Stimulated activated CD4-positive, alpha-beta T cell treated with anti-CD3 and anti-CD28 coated beads, Interleukin-4, amount 100 ng/mL, for 4 hours (primary cell): ENCODE data around the gene ROBO4.

ENCODE experiments used
- DNase-seq, 2 experiments: peaks; one replicate each; pipeline ENCODE4 v3.0.0-alpha.2; 2020

ROBO4 gene

GRCh38 chr11:124897674-124898262 is at the start of gene ROBO4:
Gene ROBO4, minus strand, starts transcription at chr11:124897865. Its CDS starts 70 bp downstream, at chr11:124897795.
- DNase-seq = no peak

DNA sequence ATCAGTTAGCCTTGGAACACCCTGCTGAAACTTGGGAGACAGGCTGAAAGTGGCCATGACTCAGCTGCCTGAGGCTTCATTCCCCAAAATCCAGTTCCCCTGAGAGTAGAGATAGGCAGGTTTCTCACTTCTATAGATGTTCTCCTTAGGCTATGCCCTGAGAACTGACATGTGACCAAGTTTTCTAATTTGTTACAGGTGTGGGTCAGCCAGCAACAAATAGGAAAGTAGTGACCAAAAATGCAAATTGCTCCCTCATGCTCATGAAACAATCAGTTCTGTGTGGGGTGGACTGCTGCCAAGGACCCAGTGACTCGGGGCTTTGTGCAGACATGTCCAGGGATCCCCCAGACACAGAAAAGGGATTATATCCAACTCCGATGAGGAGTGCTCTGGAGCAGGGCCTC is 49.1 kb upstream of the ROBO4 start:
- no peak for DNase-seq

- no peak for DNase-seq
Observed at GRCh38 chr11:124945826-124946225, 48.2 kb upstream of the ROBO4 start.

GRCh38 chr11:124944565-124944964 is 46.9 kb upstream of the ROBO4 start:
- no peak for DNase-seq

DNA sequence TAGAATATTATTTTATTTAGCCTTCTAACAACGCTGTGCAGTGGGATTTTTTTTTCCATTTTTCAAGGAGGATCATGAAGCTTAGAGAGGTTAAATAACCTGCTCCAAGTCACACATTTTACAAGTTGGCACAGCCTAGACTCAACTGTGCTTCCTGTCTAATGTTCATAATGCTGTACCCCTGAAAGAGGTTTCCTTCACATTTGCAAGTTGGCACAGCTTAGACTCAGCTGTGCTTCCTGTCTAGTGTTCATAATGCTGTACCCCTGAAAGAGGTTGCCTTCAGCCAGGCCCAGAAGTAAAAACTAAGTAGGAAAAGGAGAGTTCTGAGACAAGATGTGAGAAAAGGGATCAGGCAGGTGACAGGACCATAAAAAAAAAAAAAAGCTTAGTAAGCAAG is 46.1 kb upstream of the ROBO4 start:
- no peak for DNase-seq

GRCh38 chr11:124943254-124943616 is 45.6 kb upstream of the ROBO4 start:
- DNase-seq = no peak

GRCh38 chr11:124942466-124943253 is 45.0 kb upstream of the ROBO4 start:
- DNase-seq = no peak

- no peak for DNase-seq
Observed at GRCh38 chr11:124941703-124942102, 44.0 kb upstream of the ROBO4 start.

DNA sequence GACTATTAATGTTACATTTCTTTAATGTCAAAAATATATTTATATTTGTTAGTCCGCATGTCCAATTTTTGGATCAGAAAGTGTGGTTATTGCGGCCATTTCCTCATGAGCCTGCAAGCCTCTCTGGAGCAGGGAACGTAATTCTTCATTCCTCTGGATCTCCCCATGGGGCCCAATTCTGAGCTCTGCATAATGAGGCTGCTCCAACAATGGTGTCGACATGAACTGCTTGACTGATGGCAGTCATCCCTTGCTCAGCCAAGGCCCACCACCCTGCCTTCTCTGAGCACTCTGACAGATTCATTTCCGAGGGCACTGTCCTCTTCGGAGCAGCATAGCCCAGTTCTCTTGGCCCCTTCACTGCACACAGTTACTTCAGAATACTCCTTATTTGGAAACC is 41.3 kb upstream of the ROBO4 start:
- no peak for DNase-seq

GRCh38 chr11:124938206-124938765 is 40.6 kb upstream of the ROBO4 start:
- no peak for DNase-seq

GRCh38 chr11:124937336-124937935 is 39.8 kb upstream of the ROBO4 start:
- DNase-seq = no peak

GRCh38 chr11:124935548-124936514 is 38.2 kb upstream of the ROBO4 start, which contains the start of gene HEPACAM:
Gene HEPACAM, minus strand, starts transcription at chr11:124936047. Its CDS starts 41 bp downstream, at chr11:124936006.
- DNase-seq = no peak

GRCh38 chr11:124934862-124935547 is 37.3 kb upstream of the ROBO4 start:
- DNase-seq = no peak

GRCh38 chr11:124930799-124931198 is 33.1 kb upstream of the ROBO4 start:
- no peak for DNase-seq

GRCh38 chr11:124928942-124929665 is 31.4 kb upstream of the ROBO4 start:
- no peak for DNase-seq

- DNase-seq = no peak
Observed at GRCh38 chr11:124923296-124923695, 25.6 kb upstream of the ROBO4 start.

- no peak for DNase-seq
Observed at GRCh38 chr11:124922831-124923230, 25.2 kb upstream of the ROBO4 start.

DNA sequence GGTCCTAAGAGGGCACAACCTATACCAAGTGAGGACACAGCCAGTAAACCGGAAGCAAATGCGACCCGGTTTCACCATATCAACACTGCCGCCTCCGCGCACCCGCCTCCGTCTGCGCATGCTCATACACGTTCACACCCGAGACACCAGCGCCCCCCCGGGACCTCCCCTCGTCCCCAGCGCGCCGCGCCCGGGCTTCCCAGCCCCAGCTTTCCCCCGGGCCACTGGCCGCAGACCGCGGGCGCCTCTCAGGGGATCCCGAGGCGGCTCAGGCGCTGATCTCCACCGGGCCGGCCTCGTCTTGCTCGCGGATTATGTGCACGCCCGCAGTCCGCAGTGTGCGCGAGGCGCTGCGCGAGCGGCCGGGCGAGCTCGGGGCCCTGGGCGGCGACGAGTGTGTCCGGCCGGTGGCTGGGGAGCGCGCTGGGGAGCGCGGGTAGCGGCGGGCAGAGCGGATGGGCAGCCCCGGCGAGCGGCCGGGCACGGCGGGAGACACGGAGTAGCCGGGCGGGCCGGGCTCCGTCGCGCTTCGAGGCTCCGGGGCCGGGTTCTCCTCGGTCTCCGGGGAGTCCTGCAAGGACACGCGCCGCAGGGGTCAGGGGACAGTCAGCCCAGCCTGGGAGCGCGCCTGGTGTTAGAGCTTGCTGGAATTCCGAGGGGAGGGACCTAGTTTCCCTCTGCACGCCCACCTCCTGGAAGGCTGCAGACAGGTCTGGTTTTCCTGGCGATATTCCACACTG is 23.4 kb upstream of the ROBO4 start:
- peak; percentile 78 to 82 for DNase-seq

DNA sequence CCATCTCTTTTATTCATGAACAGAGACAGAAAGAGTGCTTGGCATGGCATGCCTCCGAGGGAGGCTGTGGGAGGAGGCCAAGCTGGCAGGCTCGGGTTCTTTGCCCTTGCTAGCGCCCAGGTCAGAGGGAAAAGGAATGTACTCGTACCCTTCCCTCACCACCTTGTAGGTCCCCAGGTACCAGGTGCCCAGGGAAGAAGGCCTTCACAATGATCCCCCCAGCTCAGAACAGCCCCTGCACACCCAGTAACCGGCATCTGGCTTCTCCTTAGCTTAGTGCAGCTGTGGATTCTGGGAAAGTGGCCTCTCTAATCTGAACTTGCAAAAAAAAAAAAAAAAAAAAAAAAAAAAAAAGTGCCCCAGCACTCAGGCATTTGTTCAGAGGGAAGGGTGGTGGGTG is 22.7 kb upstream of the ROBO4 start:
- no peak for DNase-seq

- DNase-seq = no peak
Observed at GRCh38 chr11:124919898-124920297, 22.2 kb upstream of the ROBO4 start.

DNA sequence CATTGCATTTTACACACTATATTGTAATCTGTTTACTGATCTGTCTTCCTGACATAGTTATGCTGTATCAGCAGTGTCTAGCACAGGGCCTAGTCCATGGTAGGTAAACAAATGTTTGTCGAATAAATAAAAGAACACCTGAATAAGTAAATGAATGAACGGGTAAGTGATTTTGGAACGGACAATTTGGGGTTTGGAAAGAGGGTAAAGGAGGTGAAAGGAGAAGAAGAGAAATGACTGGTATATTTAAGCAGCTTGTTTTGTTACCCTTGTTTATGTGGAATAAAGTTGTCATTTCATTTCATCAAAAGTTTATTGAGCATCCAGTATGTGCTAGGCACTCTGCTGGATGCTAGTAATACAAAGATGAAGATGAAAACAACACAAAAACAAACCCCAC is 21.3 kb upstream of the ROBO4 start, which contains the start of gene HEPN1:
TSS of gene HEPN1 (plus strand) at position 301 of the 400 bp plus-strand sequence.
- no peak for DNase-seq
